Activated CD8-positive, alpha-beta T cell treated with anti-CD3 and anti-CD28 coated beads, Interleukin-2, amount 10 ng/mL, durations not matched to agents 7 days and 5 days (primary cell): Measurements from ENCODE around the gene TP73. TPM values are rescaled to one million over a fixed set of nuclear protein-coding genes. Genes with fewer than 3 reads are reported as not detected.

Experiments used
- ATAC-seq: fragments of 150-1000 bp; cut with Tn5 transposase; one replicate; pipeline ENCODE4 v1.10.0; 2021; ENCODE audit warnings: moderate library complexity
- CTCF ChIA-PET: fragments of 350-600 bp; sonication (Branson Sonifier 250); formaldehyde crosslinking; loops from one replicate; lab custom pipeline; 2021; ENCODE audit warnings: antibody characterized with exemption; lab: Charles Lee
- POLR2A ChIA-PET: fragments of 350-600 bp; sonication (Branson Sonifier 250); formaldehyde crosslinking; loops from one replicate; lab custom pipeline; 2021; ENCODE audit warnings: antibody characterized with exemption; lab: Charles Lee
- DNase-seq: peaks from one replicate; pipeline ENCODE4 v3.0.0-alpha.2; 2020
- H3K27ac Mint-ChIP-seq: one replicate; pipeline ENCODE4 v1.8.0; 2021; ENCODE audit warnings: mild to moderate bottlenecking, mixed read lengths
- H3K27me3 Mint-ChIP-seq: one replicate; pipeline ENCODE4 v1.8.0; 2021; ENCODE audit warnings: low read depth, mixed read lengths
- H3K36me3 Mint-ChIP-seq: one replicate; pipeline ENCODE4 v1.8.0; 2021; ENCODE audit warnings: low read depth, mixed read lengths
- H3K4me1 Mint-ChIP-seq: one replicate; pipeline ENCODE4 v1.8.0; 2021; ENCODE audit warnings: low read depth, mixed read lengths
- H3K4me3 Mint-ChIP-seq: one replicate; pipeline ENCODE4 v1.8.0; 2021; ENCODE audit warnings: mild to moderate bottlenecking, mixed read lengths
- H3K9me3 Mint-ChIP-seq: one replicate; pipeline ENCODE4 v1.8.0; 2022; ENCODE audit warnings: mixed read lengths; ENCODE audit not compliant: insufficient read depth
- total RNA-seq, 2 experiments: library from RNA; stranded (reverse); gene quantifications; one replicate each; pipeline ENCODE4 v1.2.3, GENCODE V29; 2021

Gene TP73
- total RNA-seq, 2 experiments from 2014 or later: 1.3 to 1.4 TPM

- no peaks in the 10 kb centered on the region for H3K9me3 Mint-ChIP-seq
- no peak overlapping the region for H3K27ac Mint-ChIP-seq
- no peak for DNase-seq
- H3K27me3 Mint-ChIP-seq: no peaks in the 10 kb centered on the region
- peaks cover 6% of the 10 kb centered on the region for H3K4me1 Mint-ChIP-seq
- ATAC-seq: no peak
- H3K4me3 Mint-ChIP-seq: no peak overlapping the region
- peaks cover 18% of the 10 kb centered on the region for H3K36me3 Mint-ChIP-seq
- ChIA-PET CTCF (interaction anchor here (0.5 to 2.7 kb wide), 8 partner anchors 9 to 137 kb away, joined by 3 to 13 read pairs (median 4); partner anchors contain the start of gene LRRC47), POLR2A (interaction anchor here (0.5 kb wide), 1 partner anchor 17 kb away, joined by 3 read pairs; no protein-coding TSS in a partner anchor)
Measured at GRCh38 chr1:3776231-3776961, 124.1 kb downstream of the TP73 start.

GRCh38 chr1:3777078-3777547 is 124.8 kb downstream of the TP73 start:
- no peak overlapping the region for H3K27ac Mint-ChIP-seq
- peaks cover 25% of the 10 kb centered on the region for H3K36me3 Mint-ChIP-seq
- ATAC-seq (no peak), DNase-seq (no peak)
- H3K4me1 Mint-ChIP-seq: no peaks in the 10 kb centered on the region
- no peak overlapping the region for H3K4me3 Mint-ChIP-seq
- no peaks in the 10 kb centered on the region for H3K9me3 Mint-ChIP-seq
- CTCF ChIA-PET: interaction anchor here (2.7 kb wide), 1 partner anchor 25 kb away, joined by 13 read pairs; no protein-coding TSS in a partner anchor
- H3K27me3 Mint-ChIP-seq: no peaks in the 10 kb centered on the region
- POLR2A ChIA-PET: no interaction called here

GRCh38 chr1:3777647-3778589 is 125.6 kb downstream of the TP73 start:
- DNase-seq (no peak), ATAC-seq (no peak)
- Mint-ChIP-seq H3K27ac (no peak overlapping the region), H3K4me3 (no peak overlapping the region), H3K36me3 (peaks cover 31% of the 10 kb centered on the region), H3K9me3 (no peaks in the 10 kb centered on the region), H3K27me3 (no peaks in the 10 kb centered on the region), H3K4me1 (no peaks in the 10 kb centered on the region)
- ChIA-PET POLR2A (no interaction called here), CTCF (interaction anchor here (1.1 to 2.7 kb wide), 2 partner anchors 23 to 24 kb away, joined by 5 to 13 read pairs; no protein-coding TSS in a partner anchor)

GRCh38 chr1:3778590-3779264 is 126.4 kb downstream of the TP73 start:
- Mint-ChIP-seq H3K27ac (no peak overlapping the region), H3K9me3 (no peaks in the 10 kb centered on the region), H3K4me3 (no peak overlapping the region), H3K4me1 (no peaks in the 10 kb centered on the region), H3K36me3 (peaks cover 33% of the 10 kb centered on the region), H3K27me3 (no peaks in the 10 kb centered on the region)
- CTCF ChIA-PET: interaction anchor here (1.1 kb wide), 1 partner anchor 23 kb away, joined by 5 read pairs; no protein-coding TSS in a partner anchor
- DNase-seq (no peak), ATAC-seq (no peak)
- POLR2A ChIA-PET: no interaction called here

- ChIA-PET POLR2A (no interaction called here), CTCF (interaction anchor here (0.7 kb wide), 1 partner anchor 33 kb away, joined by 3 read pairs; no protein-coding TSS in a partner anchor)
- Mint-ChIP-seq H3K9me3 (no peaks in the 10 kb centered on the region), H3K27ac (no peak overlapping the region), H3K4me1 (no peaks in the 10 kb centered on the region), H3K4me3 (no peak overlapping the region), H3K27me3 (no peaks in the 10 kb centered on the region), H3K36me3 (peaks cover 39% of the 10 kb centered on the region)
- DNase-seq (no peak), ATAC-seq (no peak)
Measured at GRCh38 chr1:3779265-3779911, 127.1 kb downstream of the TP73 start.

- ChIA-PET POLR2A (no interaction called here), CTCF (interaction anchor here (0.7 kb wide), 1 partner anchor 32 kb away, joined by 3 read pairs; no protein-coding TSS in a partner anchor)
- no peak overlapping the region for H3K27ac Mint-ChIP-seq
- ATAC-seq (no peak), DNase-seq (no peak)
- H3K9me3 Mint-ChIP-seq: no peaks in the 10 kb centered on the region
- H3K4me3 Mint-ChIP-seq: no peak overlapping the region
- H3K27me3 Mint-ChIP-seq: no peaks in the 10 kb centered on the region
- H3K36me3 Mint-ChIP-seq: peaks cover 41% of the 10 kb centered on the region
- no peaks in the 10 kb centered on the region for H3K4me1 Mint-ChIP-seq
Measured at GRCh38 chr1:3779912-3780416, 127.6 kb downstream of the TP73 start.

- Mint-ChIP-seq H3K4me1 (no peaks in the 10 kb centered on the region), H3K27me3 (no peaks in the 10 kb centered on the region), H3K27ac (no peak overlapping the region), H3K36me3 (peaks cover 47% of the 10 kb centered on the region), H3K4me3 (no peak overlapping the region), H3K9me3 (no peaks in the 10 kb centered on the region)
- DNase-seq (no peak), ATAC-seq (no peak)
- CTCF ChIA-PET: no interaction called here
- POLR2A ChIA-PET: no interaction called here
Measured at GRCh38 chr1:3780901-3781300, 128.6 kb downstream of the TP73 start.

- no peak overlapping the region for H3K27ac Mint-ChIP-seq
- no peaks in the 10 kb centered on the region for H3K27me3 Mint-ChIP-seq
- CTCF ChIA-PET: interaction anchor here (1.1 kb wide), 1 partner anchor 12 kb away, joined by 3 read pairs; the partner anchor contains the start of gene LRRC47
Measured at GRCh38 chr1:3783651-3784474, 131.5 kb downstream of the TP73 start.

GRCh38 chr1:3785045-3785444 is 132.7 kb downstream of the TP73 start:
- ATAC-seq: no peak
- ChIA-PET CTCF (interaction anchor here (1.4 kb wide), 1 partner anchor 11 kb away, joined by 7 read pairs; the partner anchor contains the start of gene LRRC47), POLR2A (interaction anchor here (0.7 kb wide), 1 partner anchor 33 kb away, joined by 3 read pairs; the partner anchor contains the start of gene CCDC27)
- no peak overlapping the region for H3K27ac Mint-ChIP-seq
- H3K9me3 Mint-ChIP-seq: no peaks in the 10 kb centered on the region
- H3K4me1 Mint-ChIP-seq: peaks cover 21% of the 10 kb centered on the region
- no peaks in the 10 kb centered on the region for H3K27me3 Mint-ChIP-seq
- H3K4me3 Mint-ChIP-seq: no peak overlapping the region
- peaks cover 46% of the 10 kb centered on the region for H3K36me3 Mint-ChIP-seq
- no peak for DNase-seq

More at GRCh38 chr1:3783651-3784474, 131.5 kb downstream of the TP73 start:
- Mint-ChIP-seq H3K4me1 (peaks cover 13% of the 10 kb centered on the region), H3K9me3 (no peaks in the 10 kb centered on the region), H3K4me3 (no peak overlapping the region), H3K36me3 (peaks cover 54% of the 10 kb centered on the region)
- ATAC-seq (no peak), DNase-seq (no peak)
- POLR2A ChIA-PET: interaction anchor here (0.7 to 1.7 kb wide), 2 partner anchors 10 to 31 kb away, joined by 3 to 5 read pairs; partner anchors contain the start of gene CCDC27
